ENCODE results near the gene TAX1BP3. TPM values are rescaled to one million over a fixed set of nuclear protein-coding genes. Genes with fewer than 3 reads are reported as not detected.

TAX1BP3 gene
- total RNA-seq, 4 donors from 2014 or later: 69.8 to 141 (median 100) TPM

DNA sequence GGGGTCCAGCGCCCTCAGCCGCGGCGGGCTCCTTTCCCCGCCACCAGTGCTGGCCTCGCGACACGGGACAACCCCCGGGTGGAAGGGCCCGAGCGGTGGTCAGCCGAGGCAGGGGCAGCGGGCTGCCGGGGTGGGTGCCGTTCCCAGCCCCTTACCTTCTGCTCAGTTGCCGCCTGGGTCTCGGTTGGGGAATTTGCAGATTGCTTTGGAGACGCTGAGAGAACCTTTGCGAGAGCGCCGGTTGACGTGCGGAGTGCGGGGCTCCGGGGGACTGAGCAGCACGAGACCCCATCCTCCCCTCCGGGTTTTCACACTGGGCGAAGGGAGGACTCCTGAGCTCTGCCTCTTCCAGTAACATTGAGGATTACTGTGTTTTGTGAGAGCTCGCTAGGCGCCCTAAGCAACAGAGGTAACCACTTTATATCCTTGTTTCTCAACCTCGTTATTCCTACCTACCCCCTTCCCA lies 31.4 kb downstream of the TAX1BP3 start:
- ATAC-seq (ENCODE audit: low FRiP score): peak; percentile 3
- no peak for DNase-seq (ENCODE audit: low spot score)
- TF ChIP-seq, protein P1, sequence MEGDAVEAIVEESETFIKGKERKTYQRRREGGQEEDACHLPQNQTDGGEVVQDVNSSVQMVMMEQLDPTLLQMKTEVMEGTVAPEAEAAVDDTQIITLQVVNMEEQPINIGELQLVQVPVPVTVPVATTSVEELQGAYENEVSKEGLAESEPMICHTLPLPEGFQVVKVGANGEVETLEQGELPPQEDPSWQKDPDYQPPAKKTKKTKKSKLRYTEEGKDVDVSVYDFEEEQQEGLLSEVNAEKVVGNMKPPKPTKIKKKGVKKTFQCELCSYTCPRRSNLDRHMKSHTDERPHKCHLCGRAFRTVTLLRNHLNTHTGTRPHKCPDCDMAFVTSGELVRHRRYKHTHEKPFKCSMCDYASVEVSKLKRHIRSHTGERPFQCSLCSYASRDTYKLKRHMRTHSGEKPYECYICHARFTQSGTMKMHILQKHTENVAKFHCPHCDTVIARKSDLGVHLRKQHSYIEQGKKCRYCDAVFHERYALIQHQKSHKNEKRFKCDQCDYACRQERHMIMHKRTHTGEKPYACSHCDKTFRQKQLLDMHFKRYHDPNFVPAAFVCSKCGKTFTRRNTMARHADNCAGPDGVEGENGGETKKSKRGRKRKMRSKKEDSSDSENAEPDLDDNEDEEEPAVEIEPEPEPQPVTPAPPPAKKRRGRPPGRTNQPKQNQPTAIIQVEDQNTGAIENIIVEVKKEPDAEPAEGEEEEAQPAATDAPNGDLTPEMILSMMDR (IDR thresholded peaks at IDR 0.05): no peak

DNA sequence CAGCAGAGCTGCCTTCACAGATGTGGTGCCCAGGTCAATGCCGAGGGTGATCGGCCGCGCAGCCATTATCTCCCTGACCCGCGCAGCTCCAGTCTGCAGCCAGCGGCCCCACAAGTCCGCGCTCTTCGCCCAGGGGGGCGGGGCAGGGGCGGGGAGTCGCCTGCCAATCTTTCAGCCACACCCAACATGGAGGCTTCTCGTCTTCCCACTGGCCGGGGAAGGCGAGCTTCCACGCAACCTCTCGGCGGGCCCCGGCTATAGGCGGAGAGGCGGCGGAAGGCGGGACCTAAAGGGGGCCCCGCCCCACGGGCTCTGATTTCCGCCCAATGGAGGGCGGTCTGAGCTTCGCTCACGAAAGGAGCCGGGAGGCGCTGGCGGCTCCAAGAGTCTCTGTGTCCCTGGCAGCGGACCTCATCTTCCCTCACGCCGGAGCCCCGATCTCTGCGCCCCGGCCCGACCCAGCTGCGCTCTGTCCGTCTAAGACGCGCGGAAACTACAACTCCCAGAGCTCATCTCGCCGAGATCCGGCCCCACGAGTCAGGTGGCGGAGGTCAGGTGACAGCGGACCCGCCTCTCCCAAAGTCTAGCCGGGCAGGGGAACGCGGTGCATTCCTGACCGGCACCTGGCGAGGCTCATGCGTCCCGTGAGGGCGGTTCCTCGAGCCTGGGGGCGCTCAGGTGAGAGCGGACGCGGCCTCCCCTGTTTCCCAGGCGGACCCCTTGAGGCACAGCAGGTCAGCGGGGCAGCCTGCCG lies 32.0 kb downstream of the TAX1BP3 start, which contains the start of the genes CTNS and SHPK:
Gene CTNS, plus strand, starts transcription at position 607 of the 754 bp plus-strand sequence. CDS start 3,447 bp downstream, outside the sequence.
Gene SHPK, minus strand, starts transcription at position 97 of the 754 bp plus-strand sequence. Its CDS starts 31 bp downstream, at position 66.
- DNase-seq (ENCODE audit: low spot score) (peak; percentile 85), ATAC-seq (ENCODE audit: low FRiP score) (peak; percentile 99)
- TF ChIP-seq, protein P1 (IDR thresholded peaks at IDR 0.05): no peak

DNA sequence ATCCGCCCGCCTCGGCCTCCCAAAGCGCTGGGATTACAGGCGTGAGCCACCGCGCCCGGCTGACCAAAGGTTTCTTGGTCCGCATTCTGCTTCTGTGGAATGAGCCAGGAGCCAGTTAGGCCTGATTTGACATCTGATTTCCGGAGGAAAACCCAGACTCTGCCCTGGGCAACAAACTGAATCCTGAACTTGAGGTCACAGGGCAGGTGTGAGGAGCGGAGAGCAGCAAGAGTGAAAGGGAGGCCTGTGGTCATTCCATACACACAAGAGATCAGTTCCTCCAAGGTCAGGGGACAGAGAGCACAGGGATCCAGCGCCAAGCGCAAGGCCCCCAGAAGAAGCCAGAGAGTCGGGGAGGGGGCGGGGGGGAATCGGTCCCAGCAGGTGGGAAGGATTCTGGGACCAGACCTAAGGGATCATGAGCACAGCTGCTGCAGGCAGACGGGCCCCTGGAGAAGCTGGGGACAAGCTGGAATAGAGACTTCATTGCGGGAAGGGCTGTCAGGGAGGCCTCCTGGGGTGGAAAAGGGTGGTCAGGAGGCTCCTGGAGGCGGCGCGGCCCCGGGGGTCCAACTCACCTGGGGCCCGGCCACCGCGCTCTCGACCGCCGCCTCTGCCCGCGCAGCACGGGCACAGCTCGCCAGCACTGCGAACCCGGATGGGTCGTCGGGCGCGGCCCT lies 32.8 kb downstream of the TAX1BP3 start:
- TF ChIP-seq, protein P1 (IDR thresholded peaks at IDR 0.05): no peak
- DNase-seq (ENCODE audit: low spot score) (no peak), ATAC-seq (ENCODE audit: low FRiP score) (no peak)

DNA sequence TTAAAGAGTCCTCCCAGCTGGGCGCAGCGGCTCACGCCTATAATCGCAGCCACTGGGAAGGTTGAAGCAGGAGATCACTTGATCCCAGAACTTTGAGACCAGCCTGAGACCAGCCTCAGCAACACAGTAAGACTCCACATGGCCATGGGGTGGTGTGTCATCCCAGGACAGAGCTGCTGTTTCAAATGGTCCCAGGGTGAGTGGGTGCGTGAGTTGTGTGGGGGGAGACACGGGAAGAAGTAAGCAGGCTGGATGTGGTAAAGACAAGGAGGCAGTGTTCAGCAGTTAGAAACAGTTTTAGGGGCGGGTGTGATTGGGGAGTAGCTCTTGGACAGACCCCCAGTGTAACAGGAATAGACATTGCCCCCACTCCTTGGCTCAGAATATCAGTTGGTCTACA lies 36.1 kb downstream of the TAX1BP3 start:
- TF ChIP-seq, protein P1 (IDR thresholded peaks at IDR 0.05): no peak
- ATAC-seq (ENCODE audit: low FRiP score) (no peak), DNase-seq (ENCODE audit: low spot score) (no peak)

DNA sequence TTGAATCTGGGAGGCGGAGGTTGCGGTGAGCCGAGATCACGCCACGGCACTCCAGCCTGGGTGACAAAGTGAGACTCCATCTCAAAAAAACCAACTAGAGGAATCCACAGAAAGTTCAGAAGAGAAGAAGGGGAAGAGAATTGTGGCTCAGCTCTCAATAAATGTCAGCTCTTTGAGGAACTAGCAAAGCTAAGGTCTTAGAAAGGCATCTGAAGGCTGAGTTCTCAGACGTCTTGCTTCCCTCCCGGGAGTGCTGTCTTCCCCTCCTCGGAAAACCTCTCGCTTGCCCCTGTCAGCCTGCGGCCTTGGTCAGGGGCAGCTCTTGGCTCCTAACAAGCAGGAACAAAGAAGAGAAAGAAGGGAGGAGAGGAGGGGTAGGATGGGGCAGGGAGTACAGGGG lies 37.6 kb downstream of the TAX1BP3 start:
- DNase-seq (ENCODE audit: low spot score) (no peak), ATAC-seq (ENCODE audit: low FRiP score) (no peak)
- TF ChIP-seq, protein P1 (IDR thresholded peaks at IDR 0.05): no peak

DNA sequence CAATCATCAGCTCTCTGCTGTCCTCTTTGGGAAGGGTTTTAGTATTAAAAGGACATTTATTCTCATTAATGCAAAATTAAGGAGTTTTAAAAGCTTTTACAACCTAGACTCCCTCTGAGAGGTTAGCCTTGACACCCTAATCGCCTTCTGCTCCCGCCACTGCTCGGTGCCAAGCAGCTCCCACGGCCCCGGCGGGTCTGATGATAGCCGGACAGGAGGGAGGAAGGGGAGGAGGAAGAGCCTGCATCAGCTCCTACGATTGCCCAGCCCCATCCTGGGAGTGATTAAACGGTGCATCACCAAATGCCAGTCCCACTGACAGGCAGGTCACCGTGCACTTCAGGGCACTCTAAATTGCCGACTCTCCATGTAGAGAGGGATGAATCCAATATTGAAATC lies 40.6 kb downstream of the TAX1BP3 start:
- TF ChIP-seq, protein P1 (IDR thresholded peaks at IDR 0.05): no peak
- no peak for DNase-seq (ENCODE audit: low spot score)
- no peak for ATAC-seq (ENCODE audit: low FRiP score)
